ENCODE results near the gene HUWE1.

DNA sequence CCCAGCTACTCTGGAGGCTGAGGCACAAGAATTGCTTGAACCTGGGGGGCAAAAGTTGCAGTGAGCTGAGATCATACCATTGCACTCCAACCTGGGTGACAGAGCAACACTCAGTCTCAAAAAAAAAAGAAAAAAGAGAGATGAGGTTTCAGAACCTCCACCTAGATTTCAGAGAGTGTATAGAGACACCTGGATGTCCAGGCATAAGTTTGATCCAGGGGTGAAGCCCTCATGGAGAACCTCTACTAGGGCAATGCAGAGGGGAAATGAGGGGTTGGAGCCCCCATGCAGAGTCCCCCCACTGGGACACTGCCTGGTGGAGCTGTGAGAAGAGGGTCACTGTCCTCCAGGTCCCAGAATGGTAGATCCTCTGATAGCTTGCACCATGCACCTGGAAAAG lies 159.5 kb downstream of the HUWE1 start:
- TF ChIP-seq, protein P1, sequence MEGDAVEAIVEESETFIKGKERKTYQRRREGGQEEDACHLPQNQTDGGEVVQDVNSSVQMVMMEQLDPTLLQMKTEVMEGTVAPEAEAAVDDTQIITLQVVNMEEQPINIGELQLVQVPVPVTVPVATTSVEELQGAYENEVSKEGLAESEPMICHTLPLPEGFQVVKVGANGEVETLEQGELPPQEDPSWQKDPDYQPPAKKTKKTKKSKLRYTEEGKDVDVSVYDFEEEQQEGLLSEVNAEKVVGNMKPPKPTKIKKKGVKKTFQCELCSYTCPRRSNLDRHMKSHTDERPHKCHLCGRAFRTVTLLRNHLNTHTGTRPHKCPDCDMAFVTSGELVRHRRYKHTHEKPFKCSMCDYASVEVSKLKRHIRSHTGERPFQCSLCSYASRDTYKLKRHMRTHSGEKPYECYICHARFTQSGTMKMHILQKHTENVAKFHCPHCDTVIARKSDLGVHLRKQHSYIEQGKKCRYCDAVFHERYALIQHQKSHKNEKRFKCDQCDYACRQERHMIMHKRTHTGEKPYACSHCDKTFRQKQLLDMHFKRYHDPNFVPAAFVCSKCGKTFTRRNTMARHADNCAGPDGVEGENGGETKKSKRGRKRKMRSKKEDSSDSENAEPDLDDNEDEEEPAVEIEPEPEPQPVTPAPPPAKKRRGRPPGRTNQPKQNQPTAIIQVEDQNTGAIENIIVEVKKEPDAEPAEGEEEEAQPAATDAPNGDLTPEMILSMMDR (IDR thresholded peaks at IDR 0.05) = no peak
- TF ChIP-seq POLR2A (IDR thresholded peaks at IDR 0.05) = no peak
